HG03575 (cell line): ENCODE measurements around the gene GPT2.
A peak's percentile ranks its signal among the peaks of the same experiment; 100 is the strongest.

ENCODE experiments used
- ATAC-seq: cut with Tn5 transposase; IDR thresholded peaks from one replicate; pipeline ENCODE4 v1.9.1; 2021; ENCODE audit not compliant: unreplicated experiment, insufficient number of reproducible peaks, low FRiP score; ENCODE audit errors: extremely low read depth

The GPT2 gene, protein sequence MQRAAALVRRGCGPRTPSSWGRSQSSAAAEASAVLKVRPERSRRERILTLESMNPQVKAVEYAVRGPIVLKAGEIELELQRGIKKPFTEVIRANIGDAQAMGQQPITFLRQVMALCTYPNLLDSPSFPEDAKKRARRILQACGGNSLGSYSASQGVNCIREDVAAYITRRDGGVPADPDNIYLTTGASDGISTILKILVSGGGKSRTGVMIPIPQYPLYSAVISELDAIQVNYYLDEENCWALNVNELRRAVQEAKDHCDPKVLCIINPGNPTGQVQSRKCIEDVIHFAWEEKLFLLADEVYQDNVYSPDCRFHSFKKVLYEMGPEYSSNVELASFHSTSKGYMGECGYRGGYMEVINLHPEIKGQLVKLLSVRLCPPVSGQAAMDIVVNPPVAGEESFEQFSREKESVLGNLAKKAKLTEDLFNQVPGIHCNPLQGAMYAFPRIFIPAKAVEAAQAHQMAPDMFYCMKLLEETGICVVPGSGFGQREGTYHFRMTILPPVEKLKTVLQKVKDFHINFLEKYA

DNA sequence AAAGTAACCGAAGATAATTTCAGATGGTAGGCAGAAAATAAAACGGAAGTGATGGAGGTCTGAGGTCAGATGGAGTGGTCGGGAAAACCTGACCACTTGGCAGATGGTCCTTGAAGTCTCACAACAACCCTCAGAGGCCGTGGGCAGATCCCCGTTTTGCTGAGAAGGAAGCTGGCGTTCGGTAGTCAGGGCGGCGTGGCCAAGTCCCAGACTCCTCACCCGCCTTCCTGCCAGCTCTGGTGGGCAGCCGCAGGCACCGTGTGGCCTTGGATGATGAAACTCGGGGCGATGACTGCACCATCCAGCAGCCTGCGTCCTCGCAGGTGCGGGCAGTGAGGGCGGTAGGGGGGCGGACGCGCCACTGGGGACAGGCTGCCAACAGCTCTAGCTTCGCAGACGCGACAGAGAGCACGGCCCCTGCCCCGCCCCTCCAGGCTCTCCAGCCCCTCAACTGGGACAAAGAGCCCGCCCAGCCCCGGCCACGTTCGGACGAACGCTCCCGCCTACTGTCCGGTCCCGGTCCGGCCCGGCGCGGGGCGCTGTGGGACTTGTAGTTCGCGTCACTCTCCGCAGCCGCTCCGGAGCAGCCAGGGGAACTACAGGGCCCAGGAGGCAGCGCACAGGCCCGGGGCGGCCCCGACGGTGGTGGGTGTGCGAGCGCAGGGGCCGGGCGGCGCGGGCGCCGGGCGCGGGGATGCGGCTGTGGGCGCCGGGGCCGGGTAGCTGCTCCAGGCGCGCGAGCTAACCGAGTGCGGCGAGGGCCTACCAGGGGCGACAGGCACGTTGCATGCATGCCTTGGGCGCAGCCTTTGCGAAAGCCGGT, at the start of gene GPT2:
GPT2 (plus strand) TSS at position 673 of the 823 bp plus-strand sequence. CDS start 354 bp downstream, outside the sequence.
- ATAC-seq = peak; percentile 86

DNA sequence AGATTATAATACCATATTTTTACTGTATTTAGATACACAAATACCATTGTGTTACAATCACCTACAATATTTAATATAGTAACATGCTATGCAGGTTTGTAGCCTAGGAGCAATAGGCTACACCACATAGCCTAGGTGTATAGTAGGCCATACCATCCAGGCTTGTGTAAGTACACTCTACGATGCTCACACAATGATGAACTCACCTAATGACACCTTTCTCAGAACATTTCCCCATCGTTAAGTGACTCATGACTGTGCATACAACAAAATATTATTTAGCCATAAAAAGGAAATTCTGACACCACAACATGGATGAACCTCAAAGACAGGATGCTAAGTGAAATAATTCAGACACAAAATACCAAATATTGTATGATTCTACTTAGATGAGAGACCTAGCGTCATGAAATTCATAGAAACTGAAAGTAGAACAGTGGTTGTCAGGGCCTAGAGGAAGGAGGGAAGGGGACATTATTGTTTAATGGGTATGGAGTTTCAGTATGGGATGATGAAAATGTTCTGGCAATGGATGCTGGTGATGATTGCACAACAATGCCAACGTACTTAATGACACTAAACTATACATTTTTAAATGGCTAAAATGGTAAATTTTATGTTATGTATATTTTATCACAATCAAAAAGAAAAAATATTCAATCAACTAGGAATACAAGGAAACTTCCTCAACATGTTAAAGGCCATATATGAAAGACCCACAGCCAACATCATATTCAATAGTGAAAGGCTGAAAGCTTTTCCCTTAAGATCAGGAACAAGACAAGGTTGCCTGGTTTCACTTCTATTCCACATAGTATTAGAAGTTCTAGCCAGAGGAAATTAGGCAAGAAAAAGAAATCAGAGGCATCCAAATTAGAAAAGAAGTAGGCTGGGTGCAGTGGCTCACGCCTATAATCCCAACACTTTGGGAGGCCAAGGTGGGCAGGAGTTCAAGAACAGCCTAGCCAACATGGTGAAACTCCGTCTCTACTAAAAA, 47.3 kb upstream of the GPT2 start:
- ATAC-seq = no peak

DNA sequence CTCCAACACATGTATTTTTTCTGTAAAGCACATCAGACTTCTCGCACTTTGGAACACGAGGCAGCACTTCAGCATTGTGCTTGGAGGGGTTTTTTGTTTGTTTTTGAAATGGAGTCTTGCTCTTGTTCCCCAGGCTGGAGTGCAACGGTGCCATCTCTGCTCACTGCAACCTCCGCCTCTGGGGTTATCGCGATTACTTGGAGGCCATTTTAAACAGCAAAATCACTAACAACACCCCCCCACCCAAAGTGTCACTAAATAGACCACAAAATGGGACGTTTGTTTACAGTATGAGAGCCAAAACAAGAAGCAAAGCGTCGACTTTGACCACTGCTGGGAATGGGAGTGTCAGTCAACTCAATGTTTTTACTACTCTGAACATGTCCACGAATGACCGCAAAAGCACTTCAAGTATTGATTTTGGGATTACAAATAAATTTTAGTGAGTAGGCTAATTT, 44.1 kb upstream of the GPT2 start:
- ATAC-seq = no peak

DNA sequence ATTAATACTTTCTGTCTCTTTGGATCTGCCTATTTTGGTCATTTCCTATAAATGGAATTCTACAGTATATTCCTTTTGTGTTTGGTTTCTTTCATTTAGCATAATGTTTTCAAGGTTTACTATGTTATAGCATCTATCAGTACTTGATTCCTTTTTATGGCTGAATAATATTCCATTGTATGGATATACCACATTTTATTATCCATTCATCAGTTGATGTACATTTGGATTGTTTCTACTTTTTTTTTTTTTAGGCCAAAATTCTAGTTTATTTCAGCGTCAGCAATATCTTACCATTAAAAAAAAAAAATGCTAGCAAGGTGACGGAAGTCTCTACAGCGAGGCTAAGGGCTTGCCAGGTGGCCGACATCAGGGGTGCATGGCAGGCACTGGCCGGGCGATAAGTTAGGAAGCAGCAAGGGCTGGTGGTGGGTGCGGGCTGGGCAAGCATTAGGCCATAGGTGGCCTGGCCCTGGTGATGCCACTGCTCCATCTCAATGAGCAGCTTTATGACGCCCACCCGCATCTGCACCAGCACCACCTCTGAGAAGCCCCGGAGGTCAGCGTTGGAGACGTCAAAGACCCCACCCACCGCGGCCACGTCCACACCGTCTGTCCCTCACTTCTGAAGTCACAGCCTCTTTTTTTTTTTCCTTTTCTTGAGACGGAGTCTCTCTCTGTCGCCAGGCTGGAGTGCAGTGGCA, 41.8 kb upstream of the GPT2 start:
- ATAC-seq = no peak

DNA sequence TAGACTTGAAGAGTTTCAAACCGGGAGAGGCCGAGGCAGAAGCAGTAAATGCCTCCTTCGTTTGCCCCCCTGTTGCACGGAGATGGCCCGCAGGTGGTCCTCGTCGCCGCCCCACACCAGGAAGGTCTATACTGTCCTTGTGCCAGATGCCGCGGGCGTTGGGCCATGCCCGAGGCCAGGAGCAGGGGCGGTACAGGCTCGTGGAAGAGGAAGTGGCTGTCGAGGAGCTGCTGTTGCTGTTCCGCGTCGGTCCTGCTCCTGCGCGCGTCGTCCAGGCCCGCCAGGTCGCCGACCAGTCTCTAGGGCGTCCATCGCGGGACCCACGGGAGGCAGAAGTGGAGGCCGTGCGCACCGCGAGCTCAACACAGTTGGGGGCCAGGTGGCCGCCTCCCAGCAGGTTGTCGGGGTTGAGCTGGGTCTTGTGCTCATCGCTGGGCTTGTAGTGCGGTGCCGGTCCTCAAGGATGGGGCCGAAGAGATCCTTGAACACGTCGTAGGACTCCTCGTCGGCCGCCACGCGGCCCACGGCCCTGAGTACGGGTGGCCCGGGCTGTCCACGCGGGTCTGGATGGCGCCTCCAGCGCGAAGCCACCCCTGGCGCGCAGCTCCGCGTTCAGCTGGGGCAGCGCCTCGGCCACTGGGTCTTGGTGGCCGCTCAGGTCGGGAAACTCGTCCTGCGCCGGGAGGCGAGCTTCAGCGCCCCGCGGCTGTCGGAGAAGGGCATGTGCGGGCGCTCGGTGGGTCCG, 40.1 kb upstream of the GPT2 start:
- no peak for ATAC-seq

DNA sequence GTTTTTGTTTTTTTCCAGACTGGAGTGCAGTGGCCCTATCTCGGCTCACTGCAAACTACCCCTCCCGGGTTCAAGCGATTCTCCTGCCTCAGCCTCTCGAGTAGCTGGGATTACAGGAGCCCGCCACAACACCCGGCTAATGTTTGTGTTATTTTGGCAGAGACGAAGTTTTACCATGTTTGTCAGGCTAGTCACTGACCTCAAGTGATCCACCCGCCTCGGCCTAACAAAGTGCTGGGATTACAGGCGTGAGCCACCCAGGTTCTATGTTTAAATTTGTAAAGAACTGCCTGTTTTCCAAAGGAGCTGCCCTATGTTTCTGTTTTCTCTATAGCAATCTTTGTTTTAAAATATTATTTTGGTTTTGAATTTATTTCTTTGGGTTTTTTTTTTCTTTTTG, 39.4 kb upstream of the GPT2 start:
- ATAC-seq = no peak

DNA sequence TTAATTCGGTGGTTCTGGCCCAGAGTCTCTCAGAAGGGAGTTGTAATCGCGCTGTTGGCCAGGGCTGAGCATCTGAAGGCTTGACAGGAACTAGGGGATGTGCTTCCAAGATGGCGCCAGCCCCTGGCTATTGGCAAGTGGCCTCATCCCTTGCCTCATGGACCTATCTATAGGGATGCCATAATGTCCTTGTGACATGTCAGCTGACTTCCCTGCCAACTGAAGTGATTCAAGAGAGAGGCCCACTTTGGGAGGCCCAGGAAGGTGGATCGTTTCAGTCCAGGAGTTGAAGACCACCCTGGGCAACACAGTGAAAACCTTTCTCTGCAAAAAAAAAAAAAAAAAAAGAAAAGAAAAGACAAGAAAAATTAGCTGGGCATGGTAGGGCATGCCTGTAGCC, 38.2 kb upstream of the GPT2 start:
- no peak for ATAC-seq

DNA sequence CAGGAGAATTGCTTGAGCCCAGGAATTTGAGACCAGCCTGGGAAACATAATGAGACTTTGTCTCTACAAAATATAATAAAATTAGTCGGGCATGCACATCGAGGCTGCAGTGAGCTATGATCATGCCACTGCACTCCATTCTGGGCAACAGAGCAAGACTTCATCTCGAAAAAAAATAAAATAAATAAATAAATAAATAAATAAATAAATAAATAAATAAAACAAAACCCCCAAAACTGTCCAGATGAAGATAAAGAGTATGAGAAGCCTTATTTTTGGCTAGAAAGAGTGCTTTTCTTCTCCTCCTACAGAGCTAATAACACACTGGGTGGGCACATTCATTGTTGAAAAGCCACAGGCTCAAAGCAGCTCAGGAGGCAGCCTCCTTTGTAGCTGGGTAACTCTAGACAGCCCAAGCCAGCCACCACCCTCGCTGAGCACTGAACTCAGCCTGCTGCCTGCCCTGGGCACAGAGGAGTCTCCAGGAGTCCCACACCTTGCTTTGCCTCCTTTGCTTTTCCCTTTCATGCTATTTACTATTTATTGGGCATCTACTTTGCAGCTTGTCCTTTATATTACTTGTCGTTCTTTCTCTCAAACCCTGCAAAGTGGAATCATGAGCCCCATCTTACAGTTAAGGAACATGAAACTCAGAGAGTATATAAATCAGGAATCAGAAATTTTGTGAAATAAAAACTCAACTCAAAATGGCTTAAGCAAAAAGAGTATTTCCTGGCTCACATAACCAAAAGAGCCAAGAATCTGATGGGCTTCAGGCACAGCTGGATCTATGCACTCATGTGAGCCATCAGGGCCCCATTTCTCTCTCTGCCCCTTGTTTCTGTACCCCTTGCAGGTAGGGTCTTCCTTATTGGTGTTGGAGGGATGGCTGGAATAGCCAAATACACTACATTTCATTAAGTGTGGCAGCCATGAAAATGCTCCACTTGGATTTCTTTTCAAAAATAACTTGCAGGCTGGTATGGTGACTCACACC, 35.1 kb upstream of the GPT2 start:
- ATAC-seq = no peak

DNA sequence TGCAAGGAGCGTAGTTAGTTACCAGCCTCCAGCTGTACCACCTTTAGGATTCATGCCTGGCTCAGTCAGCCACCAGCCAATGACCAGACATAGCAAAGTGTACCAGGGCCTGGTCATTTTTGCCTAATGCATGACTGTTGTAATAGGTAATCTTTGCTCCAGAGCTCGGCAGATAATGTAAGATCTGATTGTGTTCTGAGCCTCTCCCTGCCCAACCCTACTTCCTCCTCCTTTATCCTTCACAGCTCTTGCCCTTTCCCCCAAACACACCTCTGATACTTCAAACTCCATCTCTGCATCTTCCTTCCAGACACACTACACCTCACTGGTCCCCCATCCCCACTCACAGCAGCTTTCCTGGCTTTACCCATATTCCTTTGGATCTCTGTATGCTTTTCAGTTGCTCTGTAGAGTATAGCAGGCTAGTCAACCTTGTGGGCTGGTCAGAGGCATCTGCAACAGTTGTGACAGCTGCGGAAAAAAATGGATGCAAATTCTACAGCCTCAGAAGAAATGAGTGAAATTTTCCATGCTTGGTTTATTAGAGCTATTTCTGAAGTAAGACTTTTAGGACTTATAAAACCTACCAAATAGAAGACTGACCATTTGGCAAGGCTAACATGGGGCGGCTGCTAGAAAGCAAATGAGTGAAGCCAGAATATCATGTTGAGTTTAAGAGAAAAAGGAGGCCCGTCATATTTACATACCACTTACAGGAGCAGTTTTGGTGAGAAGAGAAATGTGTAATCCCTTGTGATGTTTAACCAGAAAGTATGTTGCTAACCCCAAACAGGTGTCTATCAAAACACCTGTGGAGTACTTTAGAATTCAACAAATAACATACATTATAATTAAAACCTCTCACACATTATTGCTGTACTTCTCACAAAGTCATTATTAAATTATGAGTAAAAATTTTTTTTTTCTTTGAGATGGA, 33.3 kb upstream of the GPT2 start:
- no peak for ATAC-seq

DNA sequence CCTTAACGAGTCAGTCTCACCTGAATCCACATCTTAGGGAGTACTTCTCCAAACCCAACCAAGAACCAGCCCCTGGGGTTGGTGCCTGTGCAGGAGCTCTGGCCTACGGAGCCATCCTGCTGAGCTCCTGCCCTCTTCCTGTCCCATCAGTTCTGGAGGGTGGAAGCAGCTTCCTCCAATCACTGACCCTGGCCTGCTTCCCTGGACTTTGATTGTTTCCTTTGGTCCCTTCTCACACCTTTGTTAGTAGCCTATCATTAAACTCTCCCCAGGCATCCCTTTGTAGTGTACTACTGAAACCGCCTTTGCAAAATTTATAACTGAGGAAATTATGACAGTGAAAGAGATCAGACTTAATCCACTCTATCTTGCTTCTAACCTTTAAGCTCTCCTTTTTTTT, 32.0 kb upstream of the GPT2 start:
- no peak for ATAC-seq

DNA sequence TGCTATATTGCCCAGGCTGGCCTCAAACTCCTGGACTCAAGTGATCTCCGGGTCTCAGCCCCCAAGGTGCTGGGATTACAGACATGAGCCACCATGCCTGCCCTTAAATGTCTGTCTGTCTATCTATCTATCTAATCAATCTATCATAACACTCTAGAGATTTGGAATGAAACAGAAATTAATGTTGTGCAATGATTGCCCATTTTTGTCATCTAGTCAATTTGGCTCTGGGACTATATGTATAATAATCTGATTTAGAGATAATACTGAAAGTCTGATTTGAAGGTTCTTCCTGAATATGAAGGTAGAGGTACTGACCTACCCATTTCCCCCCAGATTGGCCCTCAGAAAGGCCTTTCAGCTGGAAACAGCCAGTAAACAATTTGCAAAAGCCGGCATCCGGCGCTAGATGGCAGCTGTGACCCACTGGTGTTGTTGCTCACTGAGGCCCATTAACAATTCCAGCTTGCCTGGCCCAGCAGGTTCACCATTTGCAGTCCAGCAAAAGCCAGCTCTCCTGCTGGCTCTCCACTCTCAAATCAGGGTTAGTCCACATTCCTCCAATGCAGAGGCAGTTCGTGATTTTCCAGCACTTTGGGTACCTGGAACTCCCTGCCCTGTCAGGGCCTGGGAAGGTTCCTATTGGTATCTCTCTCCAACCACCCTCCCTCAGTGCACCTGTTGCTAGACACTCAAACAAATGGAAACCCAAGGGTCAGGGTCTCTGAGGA, 30.3 kb upstream of the GPT2 start:
- no peak for ATAC-seq

DNA sequence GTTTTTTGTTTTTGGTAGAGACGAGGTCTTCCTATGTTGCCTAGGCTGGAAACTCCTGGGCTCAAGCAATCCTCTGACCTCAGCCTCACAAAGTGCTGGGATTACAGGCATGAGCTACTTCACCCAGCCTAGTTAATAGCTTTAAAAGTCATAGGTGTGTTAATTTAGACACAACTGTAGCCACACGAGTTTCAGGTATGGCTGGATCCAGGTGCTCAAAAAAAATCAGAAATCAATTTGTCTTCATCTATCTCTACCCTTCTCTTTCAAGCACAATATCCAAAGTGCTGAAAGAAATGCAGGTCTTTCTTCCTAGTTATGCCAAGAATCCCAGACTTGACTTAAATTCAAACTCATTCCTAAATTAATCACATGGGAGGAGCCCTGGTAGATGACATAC, 29.3 kb upstream of the GPT2 start:
- ATAC-seq = no peak

DNA sequence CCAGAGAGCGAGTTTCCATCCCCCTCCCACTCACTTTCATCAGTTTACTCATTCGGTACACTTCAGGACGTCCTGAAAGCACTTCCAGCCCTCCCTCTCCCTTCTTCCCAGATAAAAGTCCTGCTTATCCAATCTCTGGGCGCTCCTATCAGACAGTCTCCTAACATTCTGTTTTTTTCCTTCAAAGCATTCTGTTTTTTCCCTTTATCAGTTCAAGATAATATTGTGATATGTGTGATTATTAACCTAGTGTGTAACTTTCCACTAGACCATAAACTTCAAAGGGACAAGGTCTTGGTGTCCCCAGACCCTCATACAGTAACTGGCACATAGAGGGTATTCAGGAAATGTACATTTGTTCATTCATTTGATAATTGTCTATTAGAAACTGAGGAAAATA, 28.8 kb upstream of the GPT2 start:
- no peak for ATAC-seq

DNA sequence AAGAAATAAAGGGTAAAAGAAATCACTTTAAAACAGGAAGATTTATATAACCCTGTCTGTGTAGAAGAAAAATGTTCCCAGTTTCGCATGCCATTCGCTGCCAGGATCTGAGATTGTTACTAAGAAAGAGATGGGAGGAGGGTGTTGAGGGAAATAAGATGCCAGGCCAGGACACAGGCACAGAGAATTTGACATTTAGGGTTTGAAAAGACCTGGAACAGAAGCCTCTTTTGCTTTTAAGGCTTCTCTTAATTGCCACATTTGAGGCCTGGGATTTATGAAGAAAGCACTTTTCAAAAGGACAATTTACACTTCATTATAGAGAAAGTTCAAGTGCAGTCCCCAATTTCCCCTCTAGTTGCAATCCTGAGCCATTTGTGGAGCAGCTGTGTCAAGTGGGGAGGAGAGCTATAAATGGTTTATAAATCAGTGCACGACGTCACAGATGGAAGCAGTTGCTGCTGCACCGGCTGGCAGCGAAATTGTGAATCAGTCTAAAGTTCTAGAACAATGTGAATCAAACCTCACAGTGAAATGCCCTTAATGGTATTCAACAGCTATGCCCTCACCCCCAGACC, 26.7 kb upstream of the GPT2 start:
- no peak for ATAC-seq

DNA sequence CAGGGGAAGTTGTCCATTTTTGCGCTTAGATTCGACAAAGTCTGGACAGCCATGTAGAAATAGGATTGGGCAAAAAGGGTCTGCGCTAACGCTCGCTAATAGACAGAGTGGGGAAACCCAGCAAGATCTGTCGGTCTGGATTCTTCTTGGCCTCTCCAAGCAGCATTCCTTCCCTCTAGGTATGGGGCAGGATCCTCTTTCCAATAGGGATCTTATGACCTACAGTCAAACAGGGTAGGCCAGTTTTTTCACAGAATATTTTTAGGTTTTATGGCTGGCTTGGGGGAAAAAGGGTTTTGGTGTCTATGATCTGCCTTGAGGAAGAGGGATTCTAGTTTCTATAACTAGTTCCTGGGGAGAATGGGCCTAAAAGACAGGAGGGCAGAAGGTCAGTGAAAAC, 26.0 kb upstream of the GPT2 start:
- no peak for ATAC-seq
